ENCODE data around the gene TLK2. TPM values are rescaled to one million over a fixed set of nuclear protein-coding genes. Genes with fewer than 3 reads are reported as not detected.

The TLK2 gene
- total RNA-seq, 1 donor from 2014 or later = 44.0 TPM

DNA sequence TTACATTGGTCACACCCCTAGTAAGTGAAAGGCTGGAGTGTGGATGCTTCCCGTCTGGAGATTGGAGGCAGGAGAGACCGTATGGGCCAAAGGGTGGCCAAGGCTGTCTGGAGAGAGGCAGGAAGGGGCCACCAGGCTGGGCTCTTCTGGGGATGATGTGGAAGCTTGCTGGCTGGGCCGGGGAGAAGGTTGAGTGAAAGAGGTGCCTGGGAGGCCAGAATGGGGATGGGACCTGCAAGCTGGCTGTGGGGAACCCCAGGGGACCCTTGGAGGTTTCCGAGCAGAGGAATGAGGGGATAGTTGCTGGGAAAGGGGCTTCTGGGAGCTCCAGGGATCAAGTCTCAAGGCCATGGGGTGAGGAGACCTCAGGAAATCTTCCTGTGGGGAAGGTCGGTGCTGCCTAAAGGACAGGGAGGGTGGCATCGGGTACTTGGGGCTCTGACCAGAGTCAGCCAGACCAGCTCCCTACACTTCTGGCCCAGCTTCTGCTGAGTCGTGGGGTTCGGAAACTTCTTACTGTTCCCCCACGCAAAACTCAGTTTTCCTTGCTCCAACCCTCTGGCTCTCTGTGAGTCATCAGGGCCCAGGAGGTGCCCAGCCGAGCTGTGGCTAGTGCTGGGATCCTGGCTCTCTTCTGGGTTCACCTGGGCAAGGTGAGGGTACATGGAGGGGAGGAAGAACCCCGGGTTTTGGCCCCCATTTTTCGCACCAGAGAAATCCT is 151.9 kb downstream of the TLK2 start:
- peaks cover 55% of the 10 kb centered on the region for H3K27me3 Mint-ChIP-seq (ENCODE audit: insufficient read depth)
- intact Hi-C loops (cut with micrococcal nuclease) = no loop called here

GRCh38 chr17:62631086-62631935 is 152.7 kb downstream of the TLK2 start:
- Mint-ChIP-seq H3K9me3 (no peaks in the 10 kb centered on the region), H3K27me3 (ENCODE audit: insufficient read depth) (peaks cover 48% of the 10 kb centered on the region), H3K36me3 (ENCODE audit: low read depth) (no peaks in the 10 kb centered on the region), H3K4me3 (no peak overlapping the region), H3K27ac (no peak overlapping the region), H3K4me1 (ENCODE audit: low read depth) (peaks cover 10% of the 10 kb centered on the region)
- intact Hi-C loops (cut with micrococcal nuclease) = no loop called here
- DNase-seq (ENCODE audit: low spot score) = no peak

More for the DNA sequence above, 151.9 kb downstream of the TLK2 start:
- H3K4me1 Mint-ChIP-seq (ENCODE audit: low read depth) = peaks cover 10% of the 10 kb centered on the region
- H3K9me3 Mint-ChIP-seq = no peaks in the 10 kb centered on the region
- no peak overlapping the region for H3K4me3 Mint-ChIP-seq
- no peaks in the 10 kb centered on the region for H3K36me3 Mint-ChIP-seq (ENCODE audit: low read depth)
- H3K27ac Mint-ChIP-seq = no peak overlapping the region
- DNase-seq (ENCODE audit: low spot score) = no peak

- Mint-ChIP-seq H3K9me3 (no peaks in the 10 kb centered on the region), H3K4me3 (no peak overlapping the region), H3K36me3 (ENCODE audit: low read depth) (no peaks in the 10 kb centered on the region), H3K27me3 (ENCODE audit: insufficient read depth) (peaks cover 46% of the 10 kb centered on the region), H3K27ac (no peak overlapping the region), H3K4me1 (ENCODE audit: low read depth) (peaks cover 10% of the 10 kb centered on the region)
- no peak for DNase-seq (ENCODE audit: low spot score)
- intact Hi-C loops (cut with micrococcal nuclease) = no loop called here
Measured at GRCh38 chr17:62631936-62632924, 153.6 kb downstream of the TLK2 start.

GRCh38 chr17:62637809-62638208 is 159.2 kb downstream of the TLK2 start:
- intact Hi-C loops (cut with micrococcal nuclease) = no loop called here
- no peak for DNase-seq (ENCODE audit: low spot score)
- no peaks in the 10 kb centered on the region for H3K9me3 Mint-ChIP-seq
- H3K36me3 Mint-ChIP-seq (ENCODE audit: low read depth) = no peaks in the 10 kb centered on the region
- H3K27ac Mint-ChIP-seq = no peak overlapping the region
- H3K4me3 Mint-ChIP-seq = no peak overlapping the region
- no peaks in the 10 kb centered on the region for H3K4me1 Mint-ChIP-seq (ENCODE audit: low read depth)
- H3K27me3 Mint-ChIP-seq (ENCODE audit: insufficient read depth) = peaks cover 49% of the 10 kb centered on the region

GRCh38 chr17:62641153-62641552 is 162.5 kb downstream of the TLK2 start:
- intact Hi-C loops (cut with micrococcal nuclease) = no loop called here
- Mint-ChIP-seq H3K4me1 (ENCODE audit: low read depth) (peaks cover 4% of the 10 kb centered on the region), H3K27me3 (ENCODE audit: insufficient read depth) (peaks cover 53% of the 10 kb centered on the region), H3K36me3 (ENCODE audit: low read depth) (no peaks in the 10 kb centered on the region), H3K27ac (no peak overlapping the region), H3K4me3 (no peak overlapping the region), H3K9me3 (no peaks in the 10 kb centered on the region)
- no peak for DNase-seq (ENCODE audit: low spot score)

DNA sequence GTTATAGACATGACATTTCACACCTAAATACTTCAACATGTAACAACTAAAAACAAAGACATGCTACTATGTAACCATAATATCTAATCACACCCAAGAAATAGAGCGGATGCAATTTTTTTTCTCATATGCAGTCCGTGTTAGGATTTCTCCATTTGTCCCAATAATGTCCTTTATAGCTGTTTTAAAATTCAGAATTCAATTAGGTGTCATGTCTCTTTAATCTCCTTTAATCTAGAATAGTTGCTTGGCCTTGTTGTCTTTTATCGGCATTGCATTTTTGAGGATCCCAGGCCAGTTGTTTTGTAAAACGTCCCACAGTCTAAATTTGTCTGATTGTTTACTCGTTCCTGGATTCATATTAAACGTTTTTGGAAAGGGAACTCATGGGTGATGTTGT is 163.3 kb downstream of the TLK2 start:
- no peaks in the 10 kb centered on the region for H3K9me3 Mint-ChIP-seq
- H3K4me1 Mint-ChIP-seq (ENCODE audit: low read depth) = peaks cover 4% of the 10 kb centered on the region

GRCh38 chr17:62643496-62643895 is 164.9 kb downstream of the TLK2 start:
- no peaks in the 10 kb centered on the region for H3K36me3 Mint-ChIP-seq (ENCODE audit: low read depth)
- H3K4me3 Mint-ChIP-seq = no peak overlapping the region
- H3K4me1 Mint-ChIP-seq (ENCODE audit: low read depth) = peaks cover 4% of the 10 kb centered on the region
- H3K27ac Mint-ChIP-seq = no peak overlapping the region
- intact Hi-C loops (cut with micrococcal nuclease) = loop anchor here (1.0 kb wide), 1 partner anchor 10 kb away; no protein-coding TSS in a partner anchor
- no peak for DNase-seq (ENCODE audit: low spot score)
- no peaks in the 10 kb centered on the region for H3K9me3 Mint-ChIP-seq
- H3K27me3 Mint-ChIP-seq (ENCODE audit: insufficient read depth) = peaks cover 66% of the 10 kb centered on the region

More for the DNA sequence above, 163.3 kb downstream of the TLK2 start:
- no peak for DNase-seq (ENCODE audit: low spot score)
- H3K4me3 Mint-ChIP-seq = no peak overlapping the region
- H3K27me3 Mint-ChIP-seq (ENCODE audit: insufficient read depth) = peaks cover 58% of the 10 kb centered on the region
- H3K27ac Mint-ChIP-seq = no peak overlapping the region
- H3K36me3 Mint-ChIP-seq (ENCODE audit: low read depth) = no peaks in the 10 kb centered on the region
- intact Hi-C loops (cut with micrococcal nuclease) = no loop called here

DNA sequence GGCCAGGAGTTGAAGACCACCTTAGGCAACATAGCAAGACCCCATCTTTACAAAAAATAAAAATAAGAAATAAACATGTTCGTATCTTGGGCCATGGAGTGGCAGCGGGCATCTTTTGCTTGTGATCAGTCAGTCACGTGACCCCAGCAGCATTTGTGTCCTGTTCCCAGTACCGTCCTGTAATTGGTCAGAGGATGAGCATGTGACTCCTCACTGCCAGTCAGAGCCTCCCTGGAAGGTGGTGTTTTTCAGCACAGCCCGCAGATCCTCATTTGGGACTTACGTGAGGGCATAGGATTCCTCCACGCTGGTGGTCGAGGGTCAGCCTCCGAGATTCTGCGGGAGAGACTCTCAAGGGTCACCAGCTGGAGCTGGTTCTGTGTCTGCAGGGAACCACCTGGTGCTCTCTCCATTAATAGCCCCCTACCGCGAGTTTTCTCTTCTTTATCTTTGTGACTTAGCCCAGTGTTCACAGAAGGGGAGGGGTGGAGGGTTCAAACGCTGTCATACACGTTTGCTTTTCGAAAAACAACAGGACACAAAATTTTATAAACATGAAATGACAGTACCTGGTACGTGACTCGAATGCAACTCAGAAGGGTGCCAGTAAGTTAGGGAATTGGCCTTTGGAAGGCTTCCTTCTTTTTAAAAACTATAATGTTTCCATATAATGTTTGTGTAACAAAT is 166.0 kb downstream of the TLK2 start:
- H3K9me3 Mint-ChIP-seq = no peaks in the 10 kb centered on the region
- no peak for DNase-seq (ENCODE audit: low spot score)
- H3K27me3 Mint-ChIP-seq (ENCODE audit: insufficient read depth) = peaks cover 71% of the 10 kb centered on the region
- no peak overlapping the region for H3K4me3 Mint-ChIP-seq
- H3K27ac Mint-ChIP-seq = no peak overlapping the region
- H3K4me1 Mint-ChIP-seq (ENCODE audit: low read depth) = peaks cover 4% of the 10 kb centered on the region
- H3K36me3 Mint-ChIP-seq (ENCODE audit: low read depth) = no peaks in the 10 kb centered on the region
- intact Hi-C loops (cut with micrococcal nuclease) = no loop called here

GRCh38 chr17:62648251-62648955 is 169.8 kb downstream of the TLK2 start:
- Mint-ChIP-seq H3K4me1 (ENCODE audit: low read depth) (peaks cover 18% of the 10 kb centered on the region), H3K27me3 (ENCODE audit: insufficient read depth) (peaks cover 71% of the 10 kb centered on the region), H3K4me3 (no peak overlapping the region), H3K27ac (no peak overlapping the region), H3K36me3 (ENCODE audit: low read depth) (no peaks in the 10 kb centered on the region), H3K9me3 (no peaks in the 10 kb centered on the region)
- intact Hi-C loops (cut with micrococcal nuclease) = no loop called here
- no peak for DNase-seq (ENCODE audit: low spot score)

DNA sequence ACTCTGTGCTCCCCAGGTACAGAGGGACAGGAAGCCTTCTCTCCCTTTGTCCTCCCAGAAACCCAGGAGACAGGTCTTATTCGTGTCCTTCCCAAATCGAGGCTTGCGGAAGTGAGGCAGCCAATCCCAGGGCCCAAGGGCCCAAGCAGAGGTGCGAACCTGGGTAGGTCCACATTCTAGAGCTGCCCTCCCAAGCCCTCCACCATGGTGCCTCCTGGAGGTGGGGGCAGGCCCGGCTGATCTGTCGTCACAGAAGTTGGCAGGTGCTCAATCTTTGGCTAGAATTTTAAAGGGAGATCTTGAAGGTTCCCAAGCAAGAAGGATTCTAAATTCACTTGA is 170.3 kb downstream of the TLK2 start:
- Mint-ChIP-seq H3K36me3 (ENCODE audit: low read depth) (no peaks in the 10 kb centered on the region), H3K9me3 (no peaks in the 10 kb centered on the region), H3K27ac (no peak overlapping the region), H3K27me3 (ENCODE audit: insufficient read depth) (peaks cover 72% of the 10 kb centered on the region), H3K4me3 (no peak overlapping the region), H3K4me1 (ENCODE audit: low read depth) (peaks cover 21% of the 10 kb centered on the region)
- no peak for DNase-seq (ENCODE audit: low spot score)
- intact Hi-C loops (cut with micrococcal nuclease) = no loop called here

- intact Hi-C loops (cut with micrococcal nuclease) = no loop called here
- no peak overlapping the region for H3K4me3 Mint-ChIP-seq
- no peaks in the 10 kb centered on the region for H3K36me3 Mint-ChIP-seq (ENCODE audit: low read depth)
- no peak for DNase-seq (ENCODE audit: low spot score)
- no peaks in the 10 kb centered on the region for H3K9me3 Mint-ChIP-seq
- peaks cover 21% of the 10 kb centered on the region for H3K4me1 Mint-ChIP-seq (ENCODE audit: low read depth)
- no peak overlapping the region for H3K27ac Mint-ChIP-seq
- H3K27me3 Mint-ChIP-seq (ENCODE audit: insufficient read depth) = peaks cover 70% of the 10 kb centered on the region
Measured at GRCh38 chr17:62649570-62649969, 170.9 kb downstream of the TLK2 start.

- intact Hi-C loops (cut with micrococcal nuclease) = no loop called here
- peaks cover 21% of the 10 kb centered on the region for H3K4me1 Mint-ChIP-seq (ENCODE audit: low read depth)
- no peak for DNase-seq (ENCODE audit: low spot score)
- peaks cover 74% of the 10 kb centered on the region for H3K27me3 Mint-ChIP-seq (ENCODE audit: insufficient read depth)
- H3K9me3 Mint-ChIP-seq = no peaks in the 10 kb centered on the region
- no peak overlapping the region for H3K27ac Mint-ChIP-seq
- H3K36me3 Mint-ChIP-seq (ENCODE audit: low read depth) = no peaks in the 10 kb centered on the region
- no peak overlapping the region for H3K4me3 Mint-ChIP-seq
Measured at GRCh38 chr17:62650587-62650986, 172.0 kb downstream of the TLK2 start.
